Subcutaneous adipose tissue (tissue), 4 donors: ENCODE data around the gene MOK. TPM values are rescaled to one million over a fixed set of nuclear protein-coding genes. Genes with fewer than 3 reads are reported as not detected.

ENCODE experiments used
- CTCF ChIP-seq: fragments of 450-650 bp; IDR thresholded peaks from one replicate; pipeline ENCODE4 v1.5.1; 2016; ENCODE audit warnings: low read depth, mild to moderate bottlenecking, control low read depth, antibody characterized with exemption, moderate library complexity
- total RNA-seq, 4 donors: library from RNA; depleted of rRNA; stranded (reverse); fragments of >200 nt; gene quantifications; one replicate each; pipeline ENCODE4 v1.1.0, GENCODE V29; 2016

Gene MOK
- total RNA-seq, 4 donors from 2014 or later: 4.0 to 13.9 (median 6.1) TPM

DNA sequence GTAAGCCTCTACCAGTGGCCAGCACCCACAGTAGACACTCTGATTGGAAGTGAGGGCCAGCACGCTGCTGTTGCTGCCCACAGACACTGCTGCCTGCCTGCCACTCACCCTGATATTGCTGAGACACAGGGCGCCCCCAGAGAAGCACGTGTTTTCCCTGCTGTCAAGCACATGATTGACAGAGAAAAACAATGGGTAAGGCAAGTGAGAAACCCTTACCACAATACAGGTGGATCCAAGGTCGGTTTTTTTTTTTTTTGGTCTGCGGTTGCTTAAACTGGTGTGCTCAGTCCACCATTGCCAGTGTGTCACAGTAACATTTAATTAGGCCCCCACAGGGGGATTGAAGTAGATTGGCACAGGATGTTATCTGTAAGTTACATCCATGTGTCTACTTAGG is 99.4 kb downstream of the MOK start:
- no peak for TF ChIP-seq CTCF

DNA sequence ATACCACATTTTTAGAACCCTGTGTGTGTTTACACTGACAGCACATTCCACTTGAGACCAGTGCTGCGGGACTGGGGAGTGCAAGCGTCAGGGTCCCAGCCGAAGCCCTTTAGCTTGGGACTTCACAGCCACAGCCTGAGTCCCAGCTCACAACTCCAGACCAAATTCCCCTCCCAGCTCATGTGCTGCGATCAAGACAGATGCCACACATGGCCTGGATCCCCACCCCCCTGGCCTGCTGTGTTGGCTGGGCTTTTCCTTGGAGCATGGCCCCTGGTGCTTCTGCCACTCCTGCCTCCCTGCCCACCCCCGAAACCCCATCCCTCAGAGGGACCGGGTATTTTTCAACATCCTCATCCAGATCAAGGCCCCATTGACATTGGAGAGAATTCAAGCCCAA is 101.6 kb downstream of the MOK start:
- no peak for TF ChIP-seq CTCF

DNA sequence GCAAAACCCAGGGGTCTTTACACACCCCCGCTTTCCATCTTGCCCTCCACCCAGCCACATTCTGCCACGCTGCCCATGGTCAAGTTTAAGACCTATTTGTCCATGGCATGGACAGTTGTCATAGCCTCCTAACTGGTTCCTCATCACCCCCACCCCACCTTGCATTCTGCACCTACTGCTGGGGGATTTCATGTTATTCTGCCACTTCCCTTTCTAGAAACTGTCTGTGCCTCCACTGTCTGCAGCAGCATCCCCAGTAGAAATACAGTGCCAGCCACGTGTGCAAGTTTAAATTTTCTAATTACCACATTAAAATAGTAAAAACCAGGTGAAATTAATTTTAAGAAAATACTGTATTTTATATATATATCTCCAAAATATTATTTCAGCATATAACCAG is 102.0 kb downstream of the MOK start:
- no peak for TF ChIP-seq CTCF

GRCh38 chr14:102201776-102202175 is 103.2 kb downstream of the MOK start:
- no peak for TF ChIP-seq CTCF

- no peak for TF ChIP-seq CTCF
Measured at GRCh38 chr14:102201353-102201738, 103.6 kb downstream of the MOK start.

GRCh38 chr14:102200690-102201352 is 104.1 kb downstream of the MOK start:
- TF ChIP-seq CTCF: no peak

DNA sequence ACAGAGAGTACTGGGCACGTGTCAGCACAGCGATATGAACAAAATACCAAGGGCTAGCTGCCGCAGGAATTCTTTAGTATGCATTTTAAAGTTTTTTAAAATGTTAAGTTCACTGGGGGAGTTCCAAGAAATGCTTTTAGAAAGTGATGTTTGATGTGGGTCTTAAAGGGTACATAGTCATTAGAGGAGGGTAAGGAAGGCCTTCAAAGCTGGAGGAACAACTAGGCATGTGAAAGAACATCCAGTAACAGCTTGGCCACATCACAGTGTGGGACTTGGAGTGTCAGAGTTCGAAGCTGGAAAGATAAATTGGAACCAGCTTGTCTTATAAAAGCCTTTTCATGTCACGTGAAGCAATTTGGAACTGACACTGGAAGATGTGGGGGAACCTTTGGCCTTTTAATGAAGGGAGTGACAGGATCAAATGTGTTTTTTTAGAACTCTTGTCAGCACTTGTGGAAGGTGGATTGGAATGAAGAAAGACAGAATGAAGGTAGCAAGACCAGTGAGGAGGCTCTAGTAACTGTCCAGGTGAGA is 107.6 kb downstream of the MOK start:
- no peak for TF ChIP-seq CTCF
